ENCODE data around the gene SERPINB6. TPM values are rescaled to one million over a fixed set of nuclear protein-coding genes. Genes with fewer than 3 reads are reported as not detected.
A peak's percentile ranks its signal among the peaks of the same experiment; 100 is the strongest.

SERPINB6 gene
- total and polyA plus RNA-seq, 9 of the 15 experiments (the other 6 are each of a cell fraction or from before 2014, with no cell fraction given), result 86.6 to 211 (median 143) TPM

GRCh38 chr6:2976571-2977085 lies 5.3 kb upstream of the SERPINB6 start:
- H3K27ac ChIP-seq (ENCODE audit: extremely low read depth, low read depth, low read length), result peak overlapping the region; percentile 14; the same call in 2 of the 3 replicates
- H3K4me2 ChIP-seq (ENCODE audit: insufficient read depth, low read length), result no peak overlapping the region
- H4K20me1 ChIP-seq (replicated peaks; ENCODE audit: control insufficient read depth, insufficient read depth, low read length), result no peaks in the 10 kb centered on the region
- 0 out of 4 replicates have a peak overlapping the region, but pooled peaks of 1 of the 2 experiments have one; percentile 20 for H3K9ac ChIP-seq (ENCODE audit: insufficient read depth in 1 of 2, low read depth in 2 of 2, low read length in 2 of 2)
- intact Hi-C loops (cut with micrococcal nuclease) (no loop called here), in situ Hi-C loops (cut with MboI) (no loop called here)
- DNase-seq (ENCODE audit: extremely low read depth in 1 of 4, low spot score in 3 of 4) (no peak), FAIRE-seq (no peak), ATAC-seq (no peak)
- ChIA-PET CTCF (ENCODE audit: low intra/inter-chr PET ratio) (no interaction called here), POLR2A (interaction anchor here (1.0 to 2.7 kb wide), 4 partner anchors 8 to 135 kb away, joined by 3 to 22 read pairs (median 4); partner anchors contain the start of gene SERPINB1)
- peak overlapping the region; percentile 79 for H2AFZ ChIP-seq (ENCODE audit: low read depth, low read length)
- no TSS peak for BruUV-seq (replicated peaks)
- peaks cover 16 to 62% of the 10 kb centered on the region in 2 experiments for H3K4me1 ChIP-seq (replicated peaks in 1 of 2; ENCODE audit: control insufficient read depth in 2 of 2, insufficient read depth in 2 of 2, low read length in 2 of 2)
- H3K9me3 ChIP-seq (replicated peaks; ENCODE audit: control insufficient read depth, insufficient read depth, low read depth, low read length), result no peaks in the 10 kb centered on the region
- H3K9me1 ChIP-seq (ENCODE audit: control insufficient read depth, insufficient read depth, low read length), result no peaks in the 10 kb centered on the region
- H3K79me2 ChIP-seq (ENCODE audit: control insufficient read depth, insufficient read depth, low read length), result peaks cover 3% of the 10 kb centered on the region; the same call in 1 of the 3 replicates
- no peak overlapping the region for H3K4me3 ChIP-seq
- no peaks in the 10 kb centered on the region for H3K36me3 ChIP-seq (ENCODE audit: control insufficient read depth, insufficient read depth, low read length)
- 45% methylated on average over 7 of the region's 7 CpGs for WGBS (ENCODE audit: insufficient coverage, low coverage, missing lambda C conversion rate)
- no peaks in the 10 kb centered on the region for H3K27me3 ChIP-seq (ENCODE audit: control insufficient read depth in 2 of 2, insufficient read depth in 2 of 2, low read length in 2 of 2)
- TF ChIP-seq, protein P1, sequence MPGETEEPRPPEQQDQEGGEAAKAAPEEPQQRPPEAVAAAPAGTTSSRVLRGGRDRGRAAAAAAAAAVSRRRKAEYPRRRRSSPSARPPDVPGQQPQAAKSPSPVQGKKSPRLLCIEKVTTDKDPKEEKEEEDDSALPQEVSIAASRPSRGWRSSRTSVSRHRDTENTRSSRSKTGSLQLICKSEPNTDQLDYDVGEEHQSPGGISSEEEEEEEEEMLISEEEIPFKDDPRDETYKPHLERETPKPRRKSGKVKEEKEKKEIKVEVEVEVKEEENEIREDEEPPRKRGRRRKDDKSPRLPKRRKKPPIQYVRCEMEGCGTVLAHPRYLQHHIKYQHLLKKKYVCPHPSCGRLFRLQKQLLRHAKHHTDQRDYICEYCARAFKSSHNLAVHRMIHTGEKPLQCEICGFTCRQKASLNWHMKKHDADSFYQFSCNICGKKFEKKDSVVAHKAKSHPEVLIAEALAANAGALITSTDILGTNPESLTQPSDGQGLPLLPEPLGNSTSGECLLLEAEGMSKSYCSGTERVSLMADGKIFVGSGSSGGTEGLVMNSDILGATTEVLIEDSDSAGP (CRISPR knock-in tag; IDR thresholded peaks at IDR 0.05), result no peak
- TF ChIP-seq FOSL1 (tag; conservative IDR thresholded peaks at IDR 0.05), result peak; percentile 73
- TF ChIP-seq MGA (IDR thresholded peaks at IDR 0.05), result 0 out of 2 replicates have a peak, but pooled peaks have one; percentile 17

Data from K562 (cell line).